Fibroblast of mammary gland (primary cell): ENCODE data around the gene IRF8.

Experiments used
- DNase-seq: peaks from one replicate; pipeline ENCODE4 v3.0.0-alpha.2; 2010; ENCODE audit warnings: low read depth
- H3K4me3 ChIP-seq: 2 replicates; pipeline ENCODE4 v1.5.1; 2011; ENCODE audit warnings: low read depth, mild to moderate bottlenecking, low read length, moderate library complexity; ENCODE audit not compliant: control insufficient read depth
- TF ChIP-seq, protein P1 (sequence below): conservative IDR thresholded peaks from 2 replicates; pipeline ENCODE4 v1.5.1; 2011; ENCODE audit warnings: low read depth, low read length, inconsistent platforms; ENCODE audit not compliant: control insufficient read depth, insufficient read depth

Gene IRF8

DNA sequence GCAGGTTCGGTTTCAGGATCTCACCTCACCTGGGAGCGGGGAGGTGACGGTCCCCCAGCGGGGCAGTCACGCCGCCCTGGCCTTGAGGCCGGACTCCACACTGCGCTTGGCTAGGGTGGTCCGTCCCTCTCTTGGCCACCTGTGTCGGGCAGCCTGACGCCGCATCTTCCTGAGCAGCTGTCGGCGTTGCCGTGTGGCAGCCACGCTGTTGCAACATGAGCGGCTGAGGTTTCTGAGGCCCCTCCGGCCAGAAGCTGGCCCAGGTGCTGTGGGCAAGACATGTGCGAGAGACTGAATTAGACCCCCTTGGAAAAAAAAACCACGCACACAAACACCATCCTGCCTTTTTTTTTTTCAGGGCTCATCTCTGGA, 49.2 kb downstream of the IRF8 start:
- H3K4me3 ChIP-seq = no peak overlapping the region
- DNase-seq = no peak
- TF ChIP-seq, protein P1, sequence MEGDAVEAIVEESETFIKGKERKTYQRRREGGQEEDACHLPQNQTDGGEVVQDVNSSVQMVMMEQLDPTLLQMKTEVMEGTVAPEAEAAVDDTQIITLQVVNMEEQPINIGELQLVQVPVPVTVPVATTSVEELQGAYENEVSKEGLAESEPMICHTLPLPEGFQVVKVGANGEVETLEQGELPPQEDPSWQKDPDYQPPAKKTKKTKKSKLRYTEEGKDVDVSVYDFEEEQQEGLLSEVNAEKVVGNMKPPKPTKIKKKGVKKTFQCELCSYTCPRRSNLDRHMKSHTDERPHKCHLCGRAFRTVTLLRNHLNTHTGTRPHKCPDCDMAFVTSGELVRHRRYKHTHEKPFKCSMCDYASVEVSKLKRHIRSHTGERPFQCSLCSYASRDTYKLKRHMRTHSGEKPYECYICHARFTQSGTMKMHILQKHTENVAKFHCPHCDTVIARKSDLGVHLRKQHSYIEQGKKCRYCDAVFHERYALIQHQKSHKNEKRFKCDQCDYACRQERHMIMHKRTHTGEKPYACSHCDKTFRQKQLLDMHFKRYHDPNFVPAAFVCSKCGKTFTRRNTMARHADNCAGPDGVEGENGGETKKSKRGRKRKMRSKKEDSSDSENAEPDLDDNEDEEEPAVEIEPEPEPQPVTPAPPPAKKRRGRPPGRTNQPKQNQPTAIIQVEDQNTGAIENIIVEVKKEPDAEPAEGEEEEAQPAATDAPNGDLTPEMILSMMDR = no peak

DNA sequence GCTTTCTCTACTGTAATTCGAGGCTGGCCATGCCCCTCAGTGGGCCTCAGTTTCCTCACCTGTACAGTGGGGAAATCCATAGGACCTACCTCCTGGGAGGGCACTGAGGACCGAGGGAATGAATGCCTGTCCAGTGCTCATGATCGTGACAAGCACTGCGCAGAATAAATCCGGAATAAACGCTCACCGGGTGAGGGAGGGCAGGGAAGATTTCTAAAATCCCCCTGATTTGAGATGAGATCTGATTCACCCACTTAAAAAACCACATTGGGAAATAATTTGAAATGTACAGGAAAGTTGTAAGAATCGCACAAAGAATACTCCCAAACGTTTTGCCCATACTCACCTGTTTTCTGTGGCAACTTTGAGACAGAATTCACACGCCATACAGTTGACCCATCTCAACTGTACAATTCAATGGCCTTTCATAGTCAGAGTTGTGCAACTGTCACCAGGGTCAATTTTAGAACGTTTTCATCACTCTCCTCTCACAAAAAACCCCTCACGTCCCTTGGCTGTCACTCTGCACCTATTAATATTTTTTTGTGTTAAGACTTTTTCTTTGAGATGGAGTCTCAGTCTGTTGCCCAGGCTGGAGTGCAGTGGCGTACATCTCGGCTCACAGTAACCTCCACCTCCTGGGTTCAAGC, 49.8 kb downstream of the IRF8 start:
- no peak overlapping the region for H3K4me3 ChIP-seq
- no peak for DNase-seq
- TF ChIP-seq, protein P1 = no peak

DNA sequence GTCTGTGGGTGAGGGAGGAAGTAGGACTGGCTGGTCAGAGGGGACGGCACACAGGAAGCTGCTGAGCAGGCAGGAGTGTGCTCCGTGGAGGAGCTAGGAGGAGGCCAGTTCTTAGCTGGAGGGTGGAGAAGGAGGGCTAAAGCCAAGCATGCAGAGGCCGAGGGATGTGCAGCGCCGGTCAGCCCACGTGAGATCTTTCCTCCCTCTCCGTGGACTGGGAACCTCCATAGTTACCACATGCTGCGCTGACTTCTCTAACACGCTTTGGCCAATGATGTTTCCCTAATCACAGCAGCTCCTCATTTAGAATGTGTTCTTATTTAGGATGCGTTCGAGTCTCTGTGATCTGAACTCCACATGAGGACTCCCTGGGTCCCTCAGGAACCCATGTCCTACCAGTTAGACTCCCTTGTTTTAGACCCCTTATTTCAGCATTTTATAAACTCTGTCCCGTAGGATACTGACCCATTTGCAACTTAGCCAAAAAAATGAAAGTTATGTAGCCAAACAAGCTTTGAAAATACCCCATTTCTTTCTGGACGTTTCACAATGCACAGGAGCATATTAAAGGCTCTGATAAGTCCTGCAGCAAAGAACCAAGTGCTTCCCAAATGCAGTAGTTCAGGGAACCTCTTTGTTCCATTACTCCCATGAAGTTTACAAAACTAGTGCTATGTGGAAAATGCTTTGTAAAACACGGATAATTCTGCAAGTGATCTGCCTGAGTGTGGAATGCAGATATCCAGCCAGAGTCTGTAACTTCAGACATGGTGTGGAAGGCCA, 51.4 kb downstream of the IRF8 start:
- H3K4me3 ChIP-seq = no peak overlapping the region
- no peak for DNase-seq
- TF ChIP-seq, protein P1 = no peak

DNA sequence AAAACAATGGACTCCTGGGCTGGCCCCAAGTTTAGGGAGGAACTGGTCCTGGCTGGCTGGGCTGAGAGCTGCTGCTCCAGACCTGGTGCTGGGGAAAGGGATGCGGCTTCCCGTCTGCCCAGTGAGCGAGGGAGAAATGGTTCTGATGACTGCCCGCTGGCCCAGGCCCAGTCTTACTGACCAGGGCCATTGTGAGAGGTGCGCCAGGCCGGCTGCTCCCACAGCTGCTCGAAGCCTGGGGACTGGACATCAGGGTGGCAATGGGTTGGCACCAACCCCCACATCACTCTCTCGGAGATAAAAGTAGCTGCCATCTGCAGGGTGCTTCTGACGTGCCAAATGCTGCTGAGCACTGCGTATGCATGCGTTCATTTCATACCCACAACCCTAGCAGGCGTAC, 53.2 kb downstream of the IRF8 start:
- TF ChIP-seq, protein P1 = no peak
- no peak for DNase-seq

DNA sequence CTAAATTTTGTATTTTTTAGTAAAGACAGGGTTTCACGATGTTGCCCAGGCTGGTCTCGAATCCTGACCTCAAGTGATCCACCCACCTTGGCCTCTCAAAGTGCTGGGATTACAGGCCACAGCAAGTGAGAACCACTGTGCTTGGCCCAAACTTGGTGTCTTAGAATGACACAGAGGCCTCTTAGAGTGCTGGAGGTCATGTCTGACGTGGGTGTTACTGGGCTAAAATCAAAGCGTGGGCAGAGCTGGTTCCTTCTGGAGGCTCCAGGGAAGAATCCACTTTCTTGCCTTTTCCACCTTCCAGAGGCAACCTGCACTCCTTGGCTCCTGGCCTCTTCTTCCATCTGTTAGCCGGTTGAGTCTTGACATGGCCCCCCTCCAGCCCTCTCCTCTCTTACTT, 53.8 kb downstream of the IRF8 start:
- TF ChIP-seq, protein P1 = no peak
- no peak overlapping the region for H3K4me3 ChIP-seq
- DNase-seq = no peak

More for the DNA sequence above, 53.2 kb downstream of the IRF8 start:
- H3K4me3 ChIP-seq = no peak overlapping the region

DNA sequence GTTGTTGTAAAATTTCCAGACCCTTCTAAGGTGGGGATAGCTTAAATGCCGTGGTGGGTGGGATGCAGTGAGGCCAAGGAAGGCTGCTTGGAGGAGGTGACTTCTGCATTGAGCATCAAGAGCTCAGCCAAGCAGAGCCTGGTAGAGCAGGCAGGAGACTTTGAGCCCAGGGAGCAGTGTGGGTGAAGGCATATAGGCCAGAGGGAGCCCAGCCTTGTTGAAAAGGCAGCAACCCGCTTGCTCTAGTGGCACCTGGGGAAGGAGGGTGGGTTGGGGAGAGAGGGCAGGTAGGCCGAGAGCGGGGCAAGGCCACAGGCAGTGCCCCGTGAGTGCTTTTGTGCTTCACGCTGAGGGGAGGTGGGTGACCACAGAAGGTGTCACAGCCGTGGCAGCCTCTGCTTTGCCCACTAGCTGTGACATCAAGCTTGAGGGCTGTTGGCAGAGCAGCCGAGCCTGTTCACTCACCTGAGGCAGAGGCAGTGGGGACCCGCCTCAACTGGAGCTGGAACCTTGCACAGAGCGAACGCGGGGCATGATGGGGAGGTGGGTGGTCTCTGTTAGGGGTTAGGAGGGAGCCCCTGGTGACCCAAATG, 56.1 kb downstream of the IRF8 start:
- DNase-seq = no peak
- H3K4me3 ChIP-seq = no peak overlapping the region
- TF ChIP-seq, protein P1 = no peak
